CD4-positive, alpha-beta T cell treated with Interleukin-6 at 100 ng/mL for 8 hours (primary cell): Measurements from ENCODE around the gene GAGE2A.
"Not testable (repeated sequence)": the region's sequence is repeated elsewhere in the genome, so short reads cannot be mapped to it uniquely, and the experiment has no call there.

ENCODE experiments used
- DNase-seq: peaks from one replicate; pipeline ENCODE4 v3.0.0-alpha.2; 2020; ENCODE audit warnings: mixed read lengths, low spot score

Gene GAGE2A, protein sequence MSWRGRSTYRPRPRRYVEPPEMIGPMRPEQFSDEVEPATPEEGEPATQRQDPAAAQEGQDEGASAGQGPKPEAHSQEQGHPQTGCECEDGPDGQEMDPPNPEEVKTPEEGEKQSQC

DNA sequence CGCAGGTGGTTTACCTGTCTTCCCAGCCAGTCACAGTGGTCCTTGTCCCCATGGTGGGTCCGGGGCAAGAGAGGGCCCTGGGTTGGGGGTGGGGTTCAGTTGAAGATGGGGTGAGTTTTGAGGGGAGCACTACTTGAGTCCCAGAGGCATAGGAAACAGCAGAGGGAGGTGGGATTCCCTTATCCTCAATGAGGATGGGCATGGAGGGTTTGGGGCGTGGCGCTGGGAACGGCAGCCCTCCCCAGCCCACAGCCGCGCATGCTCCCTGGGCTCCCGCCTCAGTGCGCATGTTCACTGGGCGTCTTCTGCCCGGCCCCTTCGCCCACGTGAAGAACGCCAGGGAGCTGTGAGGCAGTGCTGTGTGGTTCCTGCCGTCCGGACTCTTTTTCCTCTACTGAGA, at the start of gene GAGE2A:
GAGE2A (plus strand) TSS at position 301 of the 400 bp plus-strand sequence. CDS start 1,155 bp downstream, outside the sequence.
- DNase-seq: not testable (repeated sequence)

DNA sequence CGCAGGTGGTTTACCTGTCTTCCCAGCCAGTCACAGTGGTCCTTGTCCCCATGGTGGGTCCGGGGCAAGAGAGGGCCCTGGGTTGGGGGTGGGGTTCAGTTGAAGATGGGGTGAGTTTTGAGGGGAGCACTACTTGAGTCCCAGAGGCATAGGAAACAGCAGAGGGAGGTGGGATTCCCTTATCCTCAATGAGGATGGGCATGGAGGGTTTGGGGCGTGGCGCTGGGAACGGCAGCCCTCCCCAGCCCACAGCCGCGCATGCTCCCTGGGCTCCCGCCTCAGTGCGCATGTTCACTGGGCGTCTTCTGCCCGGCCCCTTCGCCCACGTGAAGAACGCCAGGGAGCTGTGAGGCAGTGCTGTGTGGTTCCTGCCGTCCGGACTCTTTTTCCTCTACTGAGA, 47.9 kb upstream of the GAGE2A start, which contains the start of gene GAGE12D:
GAGE12D (plus strand) TSS at position 301 of the 400 bp plus-strand sequence. CDS start 1,155 bp downstream, outside the sequence.
- DNase-seq: not testable (repeated sequence)

DNA sequence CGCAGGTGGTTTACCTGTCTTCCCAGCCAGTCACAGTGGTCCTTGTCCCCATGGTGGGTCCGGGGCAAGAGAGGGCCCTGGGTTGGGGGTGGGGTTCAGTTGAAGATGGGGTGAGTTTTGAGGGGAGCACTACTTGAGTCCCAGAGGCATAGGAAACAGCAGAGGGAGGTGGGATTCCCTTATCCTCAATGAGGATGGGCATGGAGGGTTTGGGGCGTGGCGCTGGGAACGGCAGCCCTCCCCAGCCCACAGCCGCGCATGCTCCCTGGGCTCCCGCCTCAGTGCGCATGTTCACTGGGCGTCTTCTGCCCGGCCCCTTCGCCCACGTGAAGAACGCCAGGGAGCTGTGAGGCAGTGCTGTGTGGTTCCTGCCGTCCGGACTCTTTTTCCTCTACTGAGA, 38.3 kb upstream of the GAGE2A start, which contains the start of gene GAGE12E:
GAGE12E (plus strand) TSS at position 301 of the 400 bp plus-strand sequence. CDS start 1,155 bp downstream, outside the sequence.
- not testable (repeated sequence) for DNase-seq

DNA sequence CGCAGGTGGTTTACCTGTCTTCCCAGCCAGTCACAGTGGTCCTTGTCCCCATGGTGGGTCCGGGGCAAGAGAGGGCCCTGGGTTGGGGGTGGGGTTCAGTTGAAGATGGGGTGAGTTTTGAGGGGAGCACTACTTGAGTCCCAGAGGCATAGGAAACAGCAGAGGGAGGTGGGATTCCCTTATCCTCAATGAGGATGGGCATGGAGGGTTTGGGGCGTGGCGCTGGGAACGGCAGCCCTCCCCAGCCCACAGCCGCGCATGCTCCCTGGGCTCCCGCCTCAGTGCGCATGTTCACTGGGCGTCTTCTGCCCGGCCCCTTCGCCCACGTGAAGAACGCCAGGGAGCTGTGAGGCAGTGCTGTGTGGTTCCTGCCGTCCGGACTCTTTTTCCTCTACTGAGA, 28.8 kb upstream of the GAGE2A start, which contains the start of gene GAGE12F:
GAGE12F (plus strand) TSS at position 301 of the 400 bp plus-strand sequence. CDS start 1,155 bp downstream, outside the sequence.
- DNase-seq: not testable (repeated sequence)

DNA sequence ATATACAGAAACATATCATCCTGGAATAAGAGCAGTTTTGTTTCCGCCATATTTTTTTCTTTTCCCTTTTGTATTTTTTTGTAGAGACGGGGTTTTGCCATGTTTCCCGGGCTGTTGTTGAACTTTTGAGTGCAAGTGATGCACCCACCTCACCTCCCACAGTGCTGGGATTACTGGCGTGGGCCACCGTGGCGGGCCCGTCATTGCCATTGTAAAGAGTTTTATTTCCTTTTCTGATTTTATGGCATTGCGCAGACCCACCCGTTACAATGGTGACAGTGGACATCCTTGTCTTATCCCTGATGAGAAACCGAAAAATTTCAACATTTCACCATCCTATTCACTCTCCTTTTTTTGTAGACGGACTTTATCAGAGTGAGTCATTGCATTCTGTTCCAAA, 20.6 kb upstream of the GAGE2A start:
- not testable (repeated sequence) for DNase-seq

DNA sequence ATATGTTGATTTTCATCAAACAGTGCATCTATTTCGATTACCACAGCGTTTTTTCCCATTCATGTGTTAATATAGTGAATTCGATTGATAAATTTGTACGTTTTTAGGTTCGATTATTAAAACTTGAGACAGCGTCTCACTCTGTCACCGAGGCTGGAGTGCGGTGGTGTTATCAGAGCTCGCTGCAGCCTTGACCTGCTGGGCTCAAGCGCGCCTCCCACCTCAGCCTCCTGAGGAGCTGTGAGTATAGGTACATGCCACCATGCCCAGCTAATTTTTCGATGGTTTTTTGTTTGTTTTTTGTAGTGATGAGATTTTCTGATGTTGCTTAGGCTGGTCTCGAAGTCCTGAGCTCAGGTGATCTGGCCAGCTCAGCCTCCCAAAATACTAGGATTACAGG, 20.1 kb upstream of the GAGE2A start:
- not testable (repeated sequence) for DNase-seq

DNA sequence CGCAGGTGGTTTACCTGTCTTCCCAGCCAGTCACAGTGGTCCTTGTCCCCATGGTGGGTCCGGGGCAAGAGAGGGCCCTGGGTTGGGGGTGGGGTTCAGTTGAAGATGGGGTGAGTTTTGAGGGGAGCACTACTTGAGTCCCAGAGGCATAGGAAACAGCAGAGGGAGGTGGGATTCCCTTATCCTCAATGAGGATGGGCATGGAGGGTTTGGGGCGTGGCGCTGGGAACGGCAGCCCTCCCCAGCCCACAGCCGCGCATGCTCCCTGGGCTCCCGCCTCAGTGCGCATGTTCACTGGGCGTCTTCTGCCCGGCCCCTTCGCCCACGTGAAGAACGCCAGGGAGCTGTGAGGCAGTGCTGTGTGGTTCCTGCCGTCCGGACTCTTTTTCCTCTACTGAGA, 19.2 kb upstream of the GAGE2A start, which contains the start of gene GAGE12G:
GAGE12G (plus strand) TSS at position 301 of the 400 bp plus-strand sequence. CDS start 1,155 bp downstream, outside the sequence.
- not testable (repeated sequence) for DNase-seq

DNA sequence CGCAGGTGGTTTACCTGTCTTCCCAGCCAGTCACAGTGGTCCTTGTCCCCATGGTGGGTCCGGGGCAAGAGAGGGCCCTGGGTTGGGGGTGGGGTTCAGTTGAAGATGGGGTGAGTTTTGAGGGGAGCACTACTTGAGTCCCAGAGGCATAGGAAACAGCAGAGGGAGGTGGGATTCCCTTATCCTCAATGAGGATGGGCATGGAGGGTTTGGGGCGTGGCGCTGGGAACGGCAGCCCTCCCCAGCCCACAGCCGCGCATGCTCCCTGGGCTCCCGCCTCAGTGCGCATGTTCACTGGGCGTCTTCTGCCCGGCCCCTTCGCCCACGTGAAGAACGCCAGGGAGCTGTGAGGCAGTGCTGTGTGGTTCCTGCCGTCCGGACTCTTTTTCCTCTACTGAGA, 9.6 kb upstream of the GAGE2A start, which contains the start of gene GAGE12H:
GAGE12H (plus strand) TSS at position 301 of the 400 bp plus-strand sequence. CDS start 1,155 bp downstream, outside the sequence.
- not testable (repeated sequence) for DNase-seq

DNA sequence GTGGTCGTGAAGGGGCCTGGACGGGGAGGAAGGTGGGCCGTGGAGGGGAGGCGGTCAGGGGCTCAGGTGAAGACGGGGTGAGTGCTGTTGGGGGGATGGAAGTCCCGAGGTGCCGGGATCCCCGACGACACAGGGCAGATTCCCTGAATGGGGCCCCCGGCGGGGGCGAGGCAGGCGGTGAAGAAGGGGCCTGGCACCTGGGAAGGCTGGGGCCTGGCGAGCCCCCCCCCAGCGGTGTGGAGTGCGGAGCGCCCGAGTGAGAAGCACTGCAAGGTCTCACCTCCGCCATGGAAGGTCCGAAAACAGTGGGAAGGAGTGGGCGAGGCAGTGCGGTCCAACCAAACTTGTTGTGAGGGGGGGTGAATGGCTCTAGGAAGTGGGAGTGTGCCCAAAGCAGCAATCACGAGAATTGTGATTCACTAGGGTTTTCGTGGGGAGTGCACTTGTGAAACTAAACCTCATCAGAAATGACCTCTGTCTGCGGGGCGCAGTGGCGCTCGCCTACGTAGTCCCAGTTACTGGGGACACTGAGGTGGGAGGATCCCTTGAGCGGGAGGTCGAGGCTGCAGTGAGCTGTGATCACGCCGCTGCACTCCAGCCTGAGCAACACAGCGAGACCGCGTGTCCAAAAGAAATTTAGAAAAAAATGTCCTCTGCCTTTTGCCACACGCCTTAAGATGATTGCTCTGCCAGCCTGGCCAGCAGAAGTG, 628 bp downstream of the GAGE2A start:
- DNase-seq: not testable (repeated sequence)

DNA sequence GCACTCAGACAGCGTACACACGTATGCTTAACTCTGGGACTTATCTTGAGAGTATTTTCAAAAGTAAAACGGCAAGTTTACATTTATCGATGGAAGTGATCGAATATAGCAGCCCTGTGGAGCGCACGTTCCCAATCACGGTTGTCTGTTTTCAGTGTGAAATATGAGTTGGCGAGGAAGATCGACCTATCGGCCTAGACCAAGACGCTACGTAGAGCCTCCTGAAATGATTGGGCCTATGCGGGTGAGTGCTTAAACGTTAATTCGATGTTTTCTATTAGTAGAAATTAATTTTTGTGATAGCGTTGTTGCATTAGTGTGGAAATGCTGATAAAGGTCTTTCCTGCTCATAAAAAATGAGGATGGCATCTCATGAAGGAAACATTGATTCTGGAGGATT, 1.2 kb downstream of the GAGE2A start:
- DNase-seq: not testable (repeated sequence)

DNA sequence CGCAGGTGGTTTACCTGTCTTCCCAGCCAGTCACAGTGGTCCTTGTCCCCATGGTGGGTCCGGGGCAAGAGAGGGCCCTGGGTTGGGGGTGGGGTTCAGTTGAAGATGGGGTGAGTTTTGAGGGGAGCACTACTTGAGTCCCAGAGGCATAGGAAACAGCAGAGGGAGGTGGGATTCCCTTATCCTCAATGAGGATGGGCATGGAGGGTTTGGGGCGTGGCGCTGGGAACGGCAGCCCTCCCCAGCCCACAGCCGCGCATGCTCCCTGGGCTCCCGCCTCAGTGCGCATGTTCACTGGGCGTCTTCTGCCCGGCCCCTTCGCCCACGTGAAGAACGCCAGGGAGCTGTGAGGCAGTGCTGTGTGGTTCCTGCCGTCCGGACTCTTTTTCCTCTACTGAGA, 9.4 kb downstream of the GAGE2A start, which contains the start of gene GAGE1:
GAGE1 (plus strand) TSS at position 301 of the 400 bp plus-strand sequence. CDS start 1,155 bp downstream, outside the sequence.
- not testable (repeated sequence) for DNase-seq

DNA sequence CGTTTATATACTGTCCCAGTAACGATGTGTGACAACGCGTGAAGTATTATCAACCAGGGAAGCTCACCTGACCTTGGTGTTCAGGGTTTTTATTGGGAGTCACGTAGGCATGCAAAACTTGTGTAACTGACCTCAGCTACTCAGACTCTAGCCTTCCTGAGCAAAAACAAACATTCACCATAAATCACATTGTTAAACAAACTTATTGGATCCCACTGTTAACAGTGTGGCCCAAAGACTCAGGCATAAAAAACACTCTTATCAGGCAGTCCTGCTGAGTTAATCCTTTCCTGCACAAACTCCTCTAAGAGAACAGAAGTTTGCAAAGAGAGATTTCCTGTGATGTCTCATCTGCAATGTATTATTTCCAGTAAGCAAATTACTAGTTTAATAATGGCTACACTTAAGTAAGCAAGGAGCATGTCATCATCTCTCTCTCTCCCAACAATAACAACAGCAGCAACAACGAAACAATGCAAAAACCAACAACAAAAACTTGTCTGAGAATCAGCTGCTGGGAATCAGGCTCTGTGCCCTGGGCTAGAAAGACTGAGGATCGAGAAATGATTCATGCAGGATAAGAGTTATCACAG, 21.5 kb downstream of the GAGE2A start:
- no peak for DNase-seq

DNA sequence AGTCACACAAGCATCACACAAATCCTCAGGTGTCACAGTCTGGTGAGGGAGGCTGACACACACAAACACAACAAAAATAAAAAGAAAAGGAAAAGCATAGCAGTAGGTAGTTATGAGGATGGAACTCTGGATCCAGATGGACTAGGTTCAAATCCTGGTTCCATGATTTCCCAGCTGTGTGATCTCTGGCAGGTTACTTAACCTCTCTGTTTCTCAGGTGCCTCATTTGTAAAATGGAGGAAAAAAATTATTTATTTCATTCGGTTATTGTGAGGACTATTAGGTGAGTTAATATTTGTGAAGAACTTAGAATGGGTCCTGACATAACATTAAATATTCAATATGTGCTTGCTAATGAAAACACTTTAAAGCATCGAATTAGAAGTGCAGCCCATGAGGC, 29.3 kb downstream of the GAGE2A start:
- DNase-seq: no peak

DNA sequence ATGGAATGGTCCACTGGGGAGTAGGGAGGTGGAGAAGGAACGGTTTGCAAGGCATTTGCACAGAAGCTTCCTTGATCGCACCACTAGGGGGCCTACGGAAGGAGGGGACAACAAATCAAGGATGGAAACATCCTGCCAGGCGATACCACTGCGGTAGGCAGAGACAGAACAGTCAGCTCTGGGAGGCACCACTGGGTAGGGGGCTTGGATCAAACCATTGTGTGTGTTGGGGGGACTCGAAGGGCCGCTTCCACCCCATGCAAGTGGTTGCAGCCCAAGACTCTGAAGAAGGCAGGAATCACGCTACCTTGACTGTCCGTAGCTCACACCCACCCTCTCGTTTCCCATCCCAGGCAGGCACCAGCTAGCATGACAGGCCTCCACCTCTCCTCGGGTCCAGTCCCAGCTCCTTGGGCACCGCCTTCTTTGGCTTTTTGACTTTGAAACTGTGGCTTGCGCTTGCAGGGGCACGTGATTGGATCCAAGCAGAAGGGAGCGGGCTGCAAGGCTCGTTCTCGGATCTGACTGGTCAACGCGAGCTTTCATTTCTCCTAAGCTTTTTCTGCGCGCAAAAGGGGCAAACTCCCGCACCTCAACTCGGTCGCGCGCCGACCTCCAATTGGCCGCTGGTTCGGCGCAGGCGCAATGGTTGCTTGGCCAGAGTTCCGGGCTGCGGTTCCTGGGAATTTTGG, 37.9 kb downstream of the GAGE2A start:
- no peak for DNase-seq

DNA sequence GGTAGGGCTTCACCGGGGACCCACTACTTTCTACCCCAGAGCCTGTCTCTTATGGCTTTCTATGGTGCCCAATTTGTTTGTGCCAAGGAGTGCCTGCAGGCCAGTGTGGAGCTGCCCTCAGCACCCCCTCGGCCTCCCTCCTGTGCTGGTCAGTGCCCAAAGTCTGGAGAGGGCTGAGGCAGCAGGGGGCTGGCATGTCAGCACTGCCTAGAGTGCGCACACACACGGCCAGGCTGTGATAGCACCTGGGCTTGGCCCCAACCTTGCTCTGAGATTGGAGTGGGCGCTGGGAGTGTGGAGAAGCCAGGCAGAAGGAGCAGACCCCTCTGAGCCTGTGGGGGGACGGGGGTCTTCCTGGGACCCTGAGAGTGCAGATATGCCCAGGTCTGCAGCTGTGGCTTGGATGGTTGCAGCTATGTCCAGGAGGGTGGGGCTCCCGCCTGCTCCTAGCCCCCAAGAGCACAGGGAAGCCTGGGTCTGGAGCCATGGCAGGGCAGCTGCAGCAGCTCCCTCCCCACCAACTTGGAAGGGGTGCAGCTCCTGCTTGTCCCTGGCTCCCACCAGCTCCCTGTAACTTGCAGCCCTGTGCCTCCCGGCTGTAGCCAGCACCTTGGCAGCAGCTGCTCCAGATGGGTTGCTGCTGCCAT, 55.8 kb downstream of the GAGE2A start:
- DNase-seq: no peak
